Endometrium (tissue), 2 donors: ENCODE data around the gene HLA-DRB5.
"Not testable (repeated sequence)": the region's sequence is repeated elsewhere in the genome, so short reads cannot be mapped to it uniquely, and the experiment has no call there.

Experiments used
- FAIRE-seq: peaks from 2 replicates; lab custom pipeline; 2012; peaks lifted over from hg19 to GRCh38; lab: Jason Lieb, UNC
- donor health status: control.
- donor health status: control.

HLA-DRB5 gene

DNA sequence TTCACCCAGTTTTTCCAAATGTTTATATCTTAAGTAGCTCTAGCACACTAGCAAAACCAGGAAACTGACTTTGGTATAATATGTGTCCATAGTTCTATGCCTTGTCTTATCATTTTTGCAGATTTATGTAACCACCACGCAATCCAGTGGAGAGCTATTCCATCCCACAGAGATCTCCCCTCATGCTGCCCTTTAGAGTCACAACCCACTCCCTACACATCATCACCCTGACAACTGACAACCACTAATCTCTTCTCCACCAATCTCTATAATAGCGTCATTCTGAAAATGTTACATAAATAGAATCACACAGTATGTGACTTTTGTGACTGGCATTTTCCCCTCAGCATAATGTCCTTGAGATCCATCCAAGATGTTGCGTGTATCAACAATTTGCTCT lies 29.1 kb downstream of the HLA-DRB5 start:
- FAIRE-seq, result no peak

DNA sequence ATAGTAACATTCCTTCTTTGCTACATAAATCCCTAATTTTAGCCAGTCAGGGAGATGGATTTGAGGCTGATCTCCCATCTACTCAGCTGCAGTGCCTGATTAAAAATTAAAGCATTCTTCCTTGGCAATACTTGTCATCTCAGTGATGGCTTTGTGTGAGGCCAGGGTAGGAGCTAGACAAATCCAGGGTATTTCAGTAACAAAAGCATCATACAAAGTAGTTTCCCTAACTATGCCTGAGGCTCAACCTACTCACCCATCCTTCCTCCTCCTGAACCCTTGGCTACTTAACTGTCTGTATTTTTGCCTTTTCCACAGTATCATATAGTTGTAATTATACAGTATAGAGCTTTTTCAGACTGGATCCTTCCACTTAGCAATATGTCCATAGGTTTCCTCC lies 37.7 kb downstream of the HLA-DRB5 start:
- no peak for FAIRE-seq

DNA sequence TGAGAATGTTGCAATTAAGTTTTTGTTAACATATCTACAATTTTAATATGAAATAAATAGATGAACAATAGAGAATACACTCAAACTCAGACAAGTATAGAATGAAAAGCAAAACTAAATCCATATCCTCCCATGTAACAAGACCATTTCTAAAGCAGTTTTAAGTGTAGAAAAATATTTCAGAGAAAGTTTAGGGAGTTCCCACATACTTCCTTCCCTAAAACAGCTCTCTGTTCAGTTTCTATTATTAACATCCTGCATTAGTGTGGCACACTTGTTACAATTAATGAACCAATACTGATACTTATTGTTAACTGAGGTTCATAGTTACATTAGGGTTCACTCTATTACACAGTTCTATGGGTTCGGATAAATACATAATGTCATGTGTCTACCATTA lies 38.4 kb downstream of the HLA-DRB5 start:
- no peak for FAIRE-seq

DNA sequence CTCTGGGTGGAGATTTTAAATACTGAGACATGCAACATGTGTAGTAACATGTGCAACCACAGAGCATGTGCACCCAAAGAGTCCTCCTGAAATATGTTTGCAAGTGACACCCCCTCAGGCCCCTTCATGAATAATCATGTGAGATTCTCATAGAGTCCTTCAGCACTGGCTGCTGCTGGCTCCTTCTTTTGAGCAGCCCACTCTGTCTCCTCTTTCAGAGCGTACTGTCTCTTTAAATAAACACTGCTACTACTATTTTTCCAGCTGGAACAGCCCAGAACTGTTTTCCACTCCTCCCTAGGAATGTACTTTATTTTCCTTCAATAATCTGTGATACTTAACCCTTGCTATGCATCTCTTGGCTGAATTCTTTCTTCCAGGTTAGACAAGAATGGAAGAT lies 42.0 kb downstream of the HLA-DRB5 start:
- no peak for FAIRE-seq

DNA sequence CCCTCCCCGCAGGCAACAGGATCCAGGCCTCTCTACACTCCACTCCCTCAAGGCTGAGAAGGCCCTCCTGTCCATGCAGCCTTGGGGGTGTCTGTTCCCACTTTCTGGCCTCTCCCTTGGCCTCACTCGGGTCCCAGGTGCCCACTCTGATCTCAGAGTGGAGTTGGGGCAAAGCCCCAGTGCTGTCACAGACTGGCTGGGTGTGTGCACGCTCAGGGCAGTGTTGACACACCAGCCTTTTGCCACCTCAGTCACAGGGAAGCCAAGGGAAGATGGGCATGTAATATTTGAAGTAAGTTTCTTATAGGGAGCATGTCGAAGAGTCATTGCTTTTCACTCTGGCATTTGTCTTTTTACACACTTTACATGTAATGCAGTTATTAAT lies 45.5 kb downstream of the HLA-DRB5 start:
- no peak for FAIRE-seq

DNA sequence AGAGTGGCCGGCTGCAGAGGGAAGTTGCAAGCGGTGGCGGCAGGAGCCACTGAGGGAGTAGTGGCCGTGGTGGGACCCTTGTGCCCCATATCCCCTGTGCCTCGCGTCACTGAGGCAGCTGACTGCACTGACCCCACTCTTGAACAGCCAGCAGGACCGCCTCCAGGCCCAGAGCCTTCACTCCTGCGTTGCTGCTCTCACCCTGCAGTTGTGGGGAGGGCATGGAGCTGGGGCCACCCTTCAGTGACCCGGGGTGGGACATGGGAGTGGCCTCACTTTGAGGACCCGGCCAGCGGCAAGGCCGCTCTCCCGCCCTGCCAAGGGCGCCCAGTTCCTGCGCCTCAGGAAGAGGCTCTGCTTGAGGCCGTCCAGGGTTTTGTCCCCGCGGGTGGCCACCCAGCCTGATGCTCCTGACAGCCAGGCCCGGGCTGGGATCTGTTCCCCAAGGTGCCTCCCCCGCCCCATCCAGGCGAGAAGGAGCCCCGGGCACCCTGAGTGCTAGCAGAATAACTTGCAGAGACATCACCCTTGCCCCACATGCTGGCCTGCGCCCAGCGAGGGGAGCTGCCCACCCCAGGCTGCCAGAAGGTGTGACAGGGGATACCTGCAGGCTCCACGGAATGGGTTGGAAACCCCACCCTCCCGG lies 46.0 kb downstream of the HLA-DRB5 start:
- FAIRE-seq, result no peak

DNA sequence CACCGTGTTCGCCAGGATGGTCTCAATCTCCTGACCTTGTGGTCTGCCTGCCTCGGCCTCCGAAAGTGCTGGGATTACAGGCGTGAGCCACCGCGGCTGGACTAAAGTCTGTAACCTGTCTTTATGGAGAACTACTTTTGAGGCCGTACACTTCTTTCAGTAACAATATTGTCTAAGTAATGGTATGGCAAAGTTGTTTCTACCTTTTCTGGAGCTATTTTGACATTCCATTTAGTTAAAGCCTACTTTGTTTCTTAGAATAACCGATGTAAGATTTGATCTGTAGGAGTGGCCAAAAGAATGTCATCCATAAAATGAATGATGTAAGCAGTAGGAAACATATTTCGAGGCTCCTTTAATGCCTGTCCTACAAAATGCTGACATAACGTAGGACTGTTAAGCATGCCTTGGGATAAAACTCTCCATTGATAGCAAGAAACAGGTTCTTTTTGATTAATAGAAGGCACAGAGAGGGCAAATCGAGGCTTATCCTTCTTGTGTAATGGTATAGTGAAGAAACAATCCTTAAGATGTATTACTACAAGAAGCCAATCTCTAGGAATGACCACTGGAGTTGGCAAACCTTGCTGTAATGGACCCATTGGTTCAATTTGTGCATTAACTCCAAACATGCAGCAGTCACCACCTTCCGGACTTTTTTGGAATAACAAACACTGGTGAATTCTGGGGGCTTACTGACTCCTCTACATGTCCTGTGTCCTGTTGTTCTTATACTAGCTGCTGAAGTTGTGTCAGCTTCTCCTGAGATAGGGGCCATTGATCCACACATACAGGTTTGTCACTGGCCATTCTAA lies 54.5 kb downstream of the HLA-DRB5 start:
- no peak for FAIRE-seq

DNA sequence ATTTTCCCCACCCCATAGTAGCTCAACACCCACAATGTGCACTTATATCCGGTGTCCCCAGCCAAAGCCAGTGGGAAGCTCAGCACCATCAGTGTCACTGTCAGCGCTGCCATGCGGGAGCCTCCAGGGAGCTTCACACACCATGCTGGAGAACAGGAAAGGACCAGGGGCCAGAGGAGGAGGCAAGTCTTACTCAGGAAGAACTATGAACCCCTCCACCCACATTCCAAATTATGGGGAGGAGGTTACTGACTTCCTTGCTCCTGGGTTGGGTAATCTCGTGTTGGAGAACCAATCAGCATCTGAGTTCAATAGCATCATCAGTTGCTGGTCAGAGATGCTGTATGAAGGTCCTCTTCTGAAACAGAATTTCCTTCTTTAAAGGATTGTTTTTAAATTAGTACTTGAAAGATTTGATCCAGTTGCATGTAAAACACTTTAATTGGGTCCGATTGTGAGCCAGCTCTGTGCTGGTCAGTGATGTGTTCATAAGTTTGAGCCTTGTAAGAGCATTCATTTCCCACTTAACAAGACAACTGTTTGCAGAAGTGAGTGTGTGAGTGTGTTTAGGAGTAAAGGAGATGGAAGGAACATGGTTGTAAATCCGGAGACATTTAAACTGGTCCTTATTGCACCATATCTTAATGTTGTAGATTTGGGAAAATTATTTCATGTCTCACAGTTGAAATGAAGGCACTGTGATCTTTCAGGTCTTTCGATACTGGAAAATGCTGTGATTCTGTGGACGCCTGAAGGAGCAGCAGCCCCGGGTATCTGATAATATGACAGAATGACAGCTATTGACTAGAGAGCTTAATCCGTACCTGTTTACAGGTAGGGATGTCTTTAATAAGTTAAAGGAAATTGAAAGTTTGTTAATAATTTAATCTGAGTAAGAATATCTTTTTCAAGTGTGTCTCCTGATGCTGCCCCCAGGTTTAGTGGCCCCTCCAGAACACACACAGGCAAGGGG lies 56.4 kb downstream of the HLA-DRB5 start:
- FAIRE-seq, result not testable (repeated sequence)

DNA sequence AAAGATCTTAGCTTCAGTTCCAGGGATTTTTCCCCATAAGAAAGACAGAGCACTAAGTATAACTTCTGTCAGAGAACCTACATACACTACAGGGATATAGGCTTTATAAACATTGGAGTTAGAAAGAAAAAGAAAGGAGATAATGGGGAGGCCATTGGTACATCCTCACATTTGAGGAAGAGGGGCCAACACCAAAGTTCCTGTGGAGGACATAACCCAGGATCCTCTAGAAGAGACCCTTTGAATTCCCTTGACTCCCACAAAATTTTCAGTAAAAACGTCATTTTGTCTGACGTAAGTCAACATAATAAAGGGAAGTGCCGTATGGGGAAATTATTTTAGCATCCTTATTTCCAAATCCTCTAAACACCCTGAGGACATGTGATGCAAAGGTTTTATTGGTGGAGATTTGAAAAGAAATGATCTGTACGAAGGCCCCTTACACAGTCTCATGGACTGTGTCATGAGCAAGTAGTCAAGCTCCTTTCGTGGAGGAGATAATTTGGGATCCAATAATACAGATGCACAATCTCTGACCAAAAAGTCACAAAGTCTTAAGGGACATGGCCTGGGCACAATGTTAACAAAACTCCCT lies 57.2 kb downstream of the HLA-DRB5 start:
- no peak for FAIRE-seq

DNA sequence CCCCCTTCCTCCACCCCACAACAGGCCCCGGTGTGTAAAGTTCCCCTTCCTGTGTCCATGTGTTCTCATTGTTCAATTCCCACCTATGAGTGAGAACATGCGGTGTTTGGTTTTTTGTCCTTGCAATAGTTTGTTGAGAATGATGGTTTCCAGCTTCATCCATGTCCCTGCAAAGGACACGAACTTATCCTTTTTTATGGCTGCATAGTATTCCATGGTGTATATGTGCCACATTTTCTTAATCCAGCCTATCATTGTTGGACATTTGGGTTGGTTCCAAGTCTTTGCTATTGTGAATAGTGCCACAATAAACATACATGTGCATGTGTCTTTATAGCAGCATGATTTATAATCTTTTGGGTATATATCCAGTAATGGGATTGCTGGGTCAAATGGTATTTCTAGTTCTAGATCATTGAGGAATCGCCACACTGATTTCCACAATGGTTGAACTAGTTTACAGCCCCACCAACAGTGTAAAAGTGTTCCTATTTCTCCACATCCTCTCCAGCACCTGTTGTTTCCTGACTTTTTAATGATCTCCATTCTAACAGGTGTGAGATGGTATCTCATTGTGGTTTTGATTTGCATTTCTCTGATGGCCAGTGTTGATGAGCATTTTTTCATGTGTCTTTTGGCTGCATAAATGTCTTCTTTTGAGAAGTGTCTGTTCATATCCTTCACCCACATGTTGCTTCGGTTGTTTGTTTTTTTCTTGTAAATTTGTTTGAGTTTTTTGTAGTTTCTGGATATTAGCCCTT lies 62.2 kb downstream of the HLA-DRB5 start:
- not testable (repeated sequence) for FAIRE-seq
